ENCODE measurements around the gene DERA.

Gene DERA

DNA sequence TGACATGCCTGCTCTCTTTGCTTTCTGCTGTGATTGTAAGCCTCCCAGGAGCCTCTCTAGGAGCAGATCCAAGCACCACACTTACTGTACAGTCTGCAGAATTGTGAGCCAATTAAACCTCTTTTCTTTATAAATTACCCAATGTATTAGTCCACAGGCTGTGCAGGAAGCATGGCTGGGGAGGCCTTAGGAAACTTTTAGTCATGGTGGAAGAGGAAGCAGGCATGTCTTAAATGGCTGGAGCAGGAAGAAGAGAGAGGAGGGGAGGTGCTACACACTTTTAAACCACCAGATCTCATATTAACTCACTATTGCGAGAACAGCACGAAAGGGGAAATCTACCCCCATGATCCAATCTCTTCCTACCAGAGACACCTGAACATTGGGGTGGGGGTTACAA, 108.9 kb downstream of the DERA start:
- H3K27me3 ChIP-seq (ENCODE audit: insufficient read depth, low read length, poor library complexity) = no peaks in the 10 kb centered on the region
- no peak overlapping the region for H2AFZ ChIP-seq (ENCODE audit: low read depth, low read length)
- no peak overlapping the region for H3K4me3 ChIP-seq (ENCODE audit: low read depth in 1 of 2, low read length in 2 of 2)
- H4K20me1 ChIP-seq (ENCODE audit: insufficient read depth, low read length) = no peaks in the 10 kb centered on the region
- H3K36me3 ChIP-seq (ENCODE audit: insufficient read depth, low read length) = peaks cover 5% of the 10 kb centered on the region; the same call in 1 of the 2 replicates
- no peak overlapping the region for H3K27ac ChIP-seq (ENCODE audit: low read length)
- no peaks in the 10 kb centered on the region for H3K4me1 ChIP-seq (ENCODE audit: insufficient read depth, low read length)
- peaks cover 16% of the 10 kb centered on the region for H3K9me3 ChIP-seq (ENCODE audit: insufficient read depth, low read length, severe bottlenecking)
- H3K4me2 ChIP-seq (ENCODE audit: insufficient read depth, low read length) = no peak overlapping the region
- TF ChIP-seq, protein P1, sequence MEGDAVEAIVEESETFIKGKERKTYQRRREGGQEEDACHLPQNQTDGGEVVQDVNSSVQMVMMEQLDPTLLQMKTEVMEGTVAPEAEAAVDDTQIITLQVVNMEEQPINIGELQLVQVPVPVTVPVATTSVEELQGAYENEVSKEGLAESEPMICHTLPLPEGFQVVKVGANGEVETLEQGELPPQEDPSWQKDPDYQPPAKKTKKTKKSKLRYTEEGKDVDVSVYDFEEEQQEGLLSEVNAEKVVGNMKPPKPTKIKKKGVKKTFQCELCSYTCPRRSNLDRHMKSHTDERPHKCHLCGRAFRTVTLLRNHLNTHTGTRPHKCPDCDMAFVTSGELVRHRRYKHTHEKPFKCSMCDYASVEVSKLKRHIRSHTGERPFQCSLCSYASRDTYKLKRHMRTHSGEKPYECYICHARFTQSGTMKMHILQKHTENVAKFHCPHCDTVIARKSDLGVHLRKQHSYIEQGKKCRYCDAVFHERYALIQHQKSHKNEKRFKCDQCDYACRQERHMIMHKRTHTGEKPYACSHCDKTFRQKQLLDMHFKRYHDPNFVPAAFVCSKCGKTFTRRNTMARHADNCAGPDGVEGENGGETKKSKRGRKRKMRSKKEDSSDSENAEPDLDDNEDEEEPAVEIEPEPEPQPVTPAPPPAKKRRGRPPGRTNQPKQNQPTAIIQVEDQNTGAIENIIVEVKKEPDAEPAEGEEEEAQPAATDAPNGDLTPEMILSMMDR (IDR thresholded peaks at IDR 0.05; ENCODE audit: borderline replicate concordance, extremely low read depth, low read length, poor library complexity, severe bottlenecking) = no peak
- no peak for TF ChIP-seq EZH2 (IDR thresholded peaks at IDR 0.05; ENCODE audit: borderline replicate concordance, low read depth, low read length, severe bottlenecking)
- ATAC-seq (ENCODE audit: insufficient read depth, low read depth) (no peak), DNase-seq (no peak)
- no peaks in the 10 kb centered on the region for H3K79me2 ChIP-seq (ENCODE audit: insufficient read depth, low read length)
- no peak overlapping the region for H3K9ac ChIP-seq (ENCODE audit: low read depth, low read length)

DNA sequence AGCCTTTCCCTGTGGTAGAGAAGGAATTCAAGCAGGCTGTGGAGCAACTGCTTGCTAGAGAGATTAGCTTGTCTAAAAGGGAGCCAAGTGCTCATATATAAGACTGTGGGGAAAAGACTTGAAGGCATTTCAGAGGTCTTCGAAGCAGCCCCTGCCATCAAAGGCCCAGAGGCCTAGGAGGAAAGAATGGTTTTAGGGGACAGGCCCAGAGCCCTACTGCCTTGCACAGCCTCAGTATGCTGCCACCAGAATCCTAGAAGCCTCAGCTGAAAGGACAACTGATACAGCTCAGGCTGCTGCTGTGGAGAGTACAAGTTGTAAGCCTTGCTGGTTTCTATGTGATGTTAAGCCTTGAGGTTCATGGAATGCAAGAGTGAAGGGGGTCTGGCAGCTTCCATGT, 109.9 kb downstream of the DERA start:
- no peak overlapping the region for H3K9ac ChIP-seq (ENCODE audit: low read depth, low read length)
- TF ChIP-seq EZH2 (IDR thresholded peaks at IDR 0.05; ENCODE audit: borderline replicate concordance, low read depth, low read length, severe bottlenecking) = no peak
- TF ChIP-seq, protein P1 (IDR thresholded peaks at IDR 0.05; ENCODE audit: borderline replicate concordance, extremely low read depth, low read length, poor library complexity, severe bottlenecking) = no peak
- no peak overlapping the region for H3K27ac ChIP-seq (ENCODE audit: low read length)
- H3K79me2 ChIP-seq (ENCODE audit: insufficient read depth, low read length) = no peaks in the 10 kb centered on the region
- peaks cover 8% of the 10 kb centered on the region for H3K9me3 ChIP-seq (ENCODE audit: insufficient read depth, low read length, severe bottlenecking)
- H3K4me2 ChIP-seq (ENCODE audit: insufficient read depth, low read length) = no peak overlapping the region
- no peak overlapping the region for H3K4me3 ChIP-seq (ENCODE audit: low read depth in 1 of 2, low read length in 2 of 2)
- H2AFZ ChIP-seq (ENCODE audit: low read depth, low read length) = no peak overlapping the region
- H3K36me3 ChIP-seq (ENCODE audit: insufficient read depth, low read length) = peaks cover 4% of the 10 kb centered on the region; the same call in 1 of the 2 replicates
- no peaks in the 10 kb centered on the region for H3K27me3 ChIP-seq (ENCODE audit: insufficient read depth, low read length, poor library complexity)
- ATAC-seq (ENCODE audit: insufficient read depth, low read depth) (no peak), DNase-seq (no peak)
- H3K4me1 ChIP-seq (ENCODE audit: insufficient read depth, low read length) = no peaks in the 10 kb centered on the region
- H4K20me1 ChIP-seq (ENCODE audit: insufficient read depth, low read length) = no peaks in the 10 kb centered on the region

- peaks cover 8% of the 10 kb centered on the region for H3K9me3 ChIP-seq (ENCODE audit: insufficient read depth, low read length, severe bottlenecking)
- DNase-seq = no peak
- no peak for ATAC-seq (ENCODE audit: insufficient read depth, low read depth)
- no peaks in the 10 kb centered on the region for H3K79me2 ChIP-seq (ENCODE audit: insufficient read depth, low read length)
- H3K4me1 ChIP-seq (ENCODE audit: insufficient read depth, low read length) = no peaks in the 10 kb centered on the region
- TF ChIP-seq, protein P1 (IDR thresholded peaks at IDR 0.05; ENCODE audit: borderline replicate concordance, extremely low read depth, low read length, poor library complexity, severe bottlenecking) = no peak
- no peak for TF ChIP-seq EZH2 (IDR thresholded peaks at IDR 0.05; ENCODE audit: borderline replicate concordance, low read depth, low read length, severe bottlenecking)
- H3K27ac ChIP-seq (ENCODE audit: low read length) = no peak overlapping the region
- no peaks in the 10 kb centered on the region for H3K27me3 ChIP-seq (ENCODE audit: insufficient read depth, low read length, poor library complexity)
- no peak overlapping the region for H2AFZ ChIP-seq (ENCODE audit: low read depth, low read length)
- H4K20me1 ChIP-seq (ENCODE audit: insufficient read depth, low read length) = no peaks in the 10 kb centered on the region
- H3K4me3 ChIP-seq (ENCODE audit: low read depth in 1 of 2, low read length in 2 of 2) = no peak overlapping the region
- H3K9ac ChIP-seq (ENCODE audit: low read depth, low read length) = no peak overlapping the region
- H3K4me2 ChIP-seq (ENCODE audit: insufficient read depth, low read length) = no peak overlapping the region
- H3K36me3 ChIP-seq (ENCODE audit: insufficient read depth, low read length) = peaks cover 4% of the 10 kb centered on the region; the same call in 1 of the 2 replicates
These were observed 110.5 kb downstream of the DERA start for GRCh38 chr12:16021676-16022075.

GRCh38 chr12:16027002-16027401, 115.9 kb downstream of the DERA start:
- no peak overlapping the region for H3K4me2 ChIP-seq (ENCODE audit: insufficient read depth, low read length)
- H3K36me3 ChIP-seq (ENCODE audit: insufficient read depth, low read length) = no peaks in the 10 kb centered on the region
- ATAC-seq (ENCODE audit: insufficient read depth, low read depth) = no peak
- no peak for TF ChIP-seq EZH2 (IDR thresholded peaks at IDR 0.05; ENCODE audit: borderline replicate concordance, low read depth, low read length, severe bottlenecking)
- H3K79me2 ChIP-seq (ENCODE audit: insufficient read depth, low read length) = no peaks in the 10 kb centered on the region
- no peaks in the 10 kb centered on the region for H4K20me1 ChIP-seq (ENCODE audit: insufficient read depth, low read length)
- H3K27me3 ChIP-seq (ENCODE audit: insufficient read depth, low read length, poor library complexity) = no peaks in the 10 kb centered on the region
- no peak overlapping the region for H3K4me3 ChIP-seq (ENCODE audit: low read depth in 1 of 2, low read length in 2 of 2)
- no peak overlapping the region for H3K27ac ChIP-seq (ENCODE audit: low read length)
- H2AFZ ChIP-seq (ENCODE audit: low read depth, low read length) = no peak overlapping the region
- H3K9me3 ChIP-seq (ENCODE audit: insufficient read depth, low read length, severe bottlenecking) = peaks cover 2% of the 10 kb centered on the region
- H3K4me1 ChIP-seq (ENCODE audit: insufficient read depth, low read length) = no peaks in the 10 kb centered on the region
- H3K9ac ChIP-seq (ENCODE audit: low read depth, low read length) = no peak overlapping the region
- DNase-seq = no peak

Data from DND-41 (cell line).